IPS-18c (cell line): ENCODE results near the gene COL25A1.
"Not testable (repeated sequence)": the region's sequence is repeated elsewhere in the genome, so short reads cannot be mapped to it uniquely, and the experiment has no call there.

Experiments used
- H3K4me3 ChIP-seq: 2 replicates; pipeline ENCODE4 v1.7.0; 2013; ENCODE audit warnings: low read depth, mild to moderate bottlenecking, low read length, moderate library complexity; ENCODE audit not compliant: insufficient read depth
- H3K9me3 ChIP-seq: one replicate; pipeline ENCODE4 v1.6.1; 2013; ENCODE audit warnings: mild to moderate bottlenecking, low read length, moderate library complexity; ENCODE audit not compliant: control insufficient read depth, insufficient read depth

Gene COL25A1

GRCh38 chr4:108946237-108946636 lies 356.2 kb downstream of the COL25A1 start:
- Histone ChIP-seq H3K4me3 (no peak overlapping the region), H3K9me3 (no peaks in the 10 kb centered on the region)

- Histone ChIP-seq H3K4me3 (no peak overlapping the region), H3K9me3 (no peaks in the 10 kb centered on the region)
Observed at GRCh38 chr4:108943976-108944591, 358.4 kb downstream of the COL25A1 start.

GRCh38 chr4:108943371-108943770 lies 359.1 kb downstream of the COL25A1 start:
- Histone ChIP-seq H3K4me3 (no peak overlapping the region), H3K9me3 (no peaks in the 10 kb centered on the region)

GRCh38 chr4:108941904-108942430 lies 360.5 kb downstream of the COL25A1 start:
- Histone ChIP-seq H3K9me3 (no peaks in the 10 kb centered on the region), H3K4me3 (no peak overlapping the region)

- H3K4me3 ChIP-seq = no peak overlapping the region
Observed at GRCh38 chr4:108940634-108941033, 361.8 kb downstream of the COL25A1 start.

GRCh38 chr4:108940149-108940548 lies 362.3 kb downstream of the COL25A1 start:
- Histone ChIP-seq H3K4me3 (no peak overlapping the region), H3K9me3 (no peaks in the 10 kb centered on the region)

More at GRCh38 chr4:108940634-108941033, 361.8 kb downstream of the COL25A1 start:
- no peaks in the 10 kb centered on the region for H3K9me3 ChIP-seq

GRCh38 chr4:108937066-108937465 lies 365.4 kb downstream of the COL25A1 start:
- Histone ChIP-seq H3K9me3 (no peaks in the 10 kb centered on the region), H3K4me3 (no peak overlapping the region)

GRCh38 chr4:108933925-108934324 lies 368.5 kb downstream of the COL25A1 start:
- not testable (repeated sequence) for H3K9me3 ChIP-seq, H3K4me3 ChIP-seq

GRCh38 chr4:108933046-108933445 lies 369.4 kb downstream of the COL25A1 start:
- H3K9me3 ChIP-seq = no peaks in the 10 kb centered on the region
- H3K4me3 ChIP-seq = no peak overlapping the region

GRCh38 chr4:108931926-108932325 lies 370.5 kb downstream of the COL25A1 start:
- Histone ChIP-seq H3K9me3 (no peaks in the 10 kb centered on the region), H3K4me3 (no peak overlapping the region; the same call in 1 of the 2 replicates)

- H3K9me3 ChIP-seq = no peaks in the 10 kb centered on the region
Observed at GRCh38 chr4:108930186-108930585, 372.3 kb downstream of the COL25A1 start.

GRCh38 chr4:108926781-108927180 lies 375.7 kb downstream of the COL25A1 start:
- no peaks in the 10 kb centered on the region for H3K9me3 ChIP-seq
- no peak overlapping the region for H3K4me3 ChIP-seq

More at GRCh38 chr4:108930186-108930585, 372.3 kb downstream of the COL25A1 start:
- no peak overlapping the region for H3K4me3 ChIP-seq

- Histone ChIP-seq H3K9me3 (no peaks in the 10 kb centered on the region), H3K4me3 (no peak overlapping the region)
Observed at GRCh38 chr4:108926061-108926460, 376.4 kb downstream of the COL25A1 start.

GRCh38 chr4:108922191-108922590 lies 380.3 kb downstream of the COL25A1 start:
- H3K9me3 ChIP-seq = no peaks in the 10 kb centered on the region
- H3K4me3 ChIP-seq = no peak overlapping the region

- H3K9me3 ChIP-seq = no peaks in the 10 kb centered on the region
- H3K4me3 ChIP-seq = no peak overlapping the region
Observed at GRCh38 chr4:108920395-108921087, 381.9 kb downstream of the COL25A1 start.

- H3K4me3 ChIP-seq = no peak overlapping the region
Observed at GRCh38 chr4:108919226-108919893, 383.1 kb downstream of the COL25A1 start.

GRCh38 chr4:108917255-108917654 lies 385.2 kb downstream of the COL25A1 start:
- Histone ChIP-seq H3K9me3 (no peaks in the 10 kb centered on the region), H3K4me3 (no peak overlapping the region)

More at GRCh38 chr4:108919226-108919893, 383.1 kb downstream of the COL25A1 start:
- H3K9me3 ChIP-seq = no peaks in the 10 kb centered on the region

- Histone ChIP-seq H3K9me3 (no peaks in the 10 kb centered on the region), H3K4me3 (no peak overlapping the region)
Observed at GRCh38 chr4:108916638-108917037, 385.8 kb downstream of the COL25A1 start.
